Activated naive CD4-positive, alpha-beta T cell treated with anti-CD3 and anti-CD28 coated beads, Interleukin-2, amount 50 U/mL, for 72 hours (primary cell): ENCODE data around the gene PHLDB1. TPM values are rescaled to one million over a fixed set of nuclear protein-coding genes. Genes with fewer than 3 reads are reported as not detected.
"Not testable (repeated sequence)": the region's sequence is repeated elsewhere in the genome, so short reads cannot be mapped to it uniquely, and the experiment has no call there.

Experiments
- ATAC-seq, 2 donors: fragments of 150-1000 bp; cut with Tn5 transposase; 2 replicates each; pipeline ENCODE4 v1.10.0; 2021; ENCODE audit warnings: mild to moderate bottlenecking in 2 of 2, moderate library complexity in 2 of 2
- DNase-seq, 2 donors: peaks; one replicate each; pipeline ENCODE4 v3.0.0; 2021 to 2022; ENCODE audit warnings: low spot score in 2 of 2
- H3K27ac Mint-ChIP-seq, 2 donors: one replicate each; pipeline ENCODE4 v1.8.0; 2022; ENCODE audit warnings: mild to moderate bottlenecking in 2 of 2, mixed read lengths in 2 of 2
- H3K36me3 Mint-ChIP-seq, 2 donors: one replicate each; pipeline ENCODE4 v1.8.0; 2022; ENCODE audit warnings: mixed read lengths in 2 of 2
- H3K9me3 Mint-ChIP-seq, 2 donors: one replicate each; pipeline ENCODE4 v1.8.0; 2022; ENCODE audit warnings: mixed read lengths in 2 of 2
- total RNA-seq, 2 donors: library from RNA; stranded (reverse); gene quantifications; one replicate each; pipeline ENCODE4 v1.2.3, GENCODE V29; 2022

Gene PHLDB1
- total RNA-seq, 2 donors from 2014 or later, result 5.1 to 5.7 TPM

DNA sequence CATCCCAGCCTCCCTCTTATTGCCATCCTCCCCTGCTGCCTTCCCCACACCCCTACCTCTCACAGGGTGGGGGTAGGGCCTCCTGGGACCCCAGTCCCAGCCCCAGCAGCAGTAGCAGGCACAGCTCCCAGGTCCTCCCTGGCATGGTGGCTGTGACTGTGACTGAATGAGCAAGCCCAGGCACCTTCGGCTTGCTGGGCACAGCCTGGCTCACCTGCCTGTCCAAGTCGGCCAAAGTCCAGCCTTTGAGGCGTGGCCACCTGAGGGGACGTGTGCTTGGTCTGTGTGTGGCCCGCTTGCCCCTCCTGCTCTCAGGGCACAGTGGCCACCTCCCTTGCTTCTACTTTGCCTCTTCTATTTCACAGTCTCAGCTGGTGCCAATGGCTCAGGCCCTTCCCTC is 72.1 kb downstream of the PHLDB1 start, which contains the start of gene TREH:
TSS of gene TREH (minus strand) at position 168 of the 400 bp plus-strand sequence. CDS start at position 145, 23 bp downstream.
- Mint-ChIP-seq H3K36me3 (no peaks in the 10 kb centered on the region), H3K27ac (no peak within 1 kb of the TSS), H3K9me3 (no peaks in the 10 kb centered on the region)
- ATAC-seq, result no peak
- DNase-seq, result peak in 1 of 2 donors; percentile 41

DNA sequence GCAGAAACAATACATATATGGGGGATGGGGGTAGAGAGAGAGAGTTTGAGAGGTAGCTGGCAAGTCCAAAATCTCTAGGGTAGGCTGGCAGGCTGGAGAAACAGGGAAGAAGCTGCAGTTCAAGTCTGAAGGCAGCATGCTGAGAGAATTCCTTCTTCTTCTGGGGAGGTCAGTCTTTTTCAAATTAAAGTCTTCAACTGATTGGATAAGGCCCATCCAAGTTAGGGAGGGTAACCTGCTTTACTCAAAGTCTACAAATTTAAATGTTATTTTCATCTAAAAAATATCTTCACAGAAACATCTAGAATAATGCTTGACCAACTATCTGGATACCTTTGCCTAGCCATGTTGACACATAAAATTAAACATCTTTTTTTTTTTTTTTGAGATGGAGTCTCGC is 75.0 kb downstream of the PHLDB1 start:
- H3K9me3 Mint-ChIP-seq, result no peaks in the 10 kb centered on the region
- H3K27ac Mint-ChIP-seq, result no peak overlapping the region
- H3K36me3 Mint-ChIP-seq, result no peaks in the 10 kb centered on the region
- ATAC-seq (no peak), DNase-seq (no peak)

DNA sequence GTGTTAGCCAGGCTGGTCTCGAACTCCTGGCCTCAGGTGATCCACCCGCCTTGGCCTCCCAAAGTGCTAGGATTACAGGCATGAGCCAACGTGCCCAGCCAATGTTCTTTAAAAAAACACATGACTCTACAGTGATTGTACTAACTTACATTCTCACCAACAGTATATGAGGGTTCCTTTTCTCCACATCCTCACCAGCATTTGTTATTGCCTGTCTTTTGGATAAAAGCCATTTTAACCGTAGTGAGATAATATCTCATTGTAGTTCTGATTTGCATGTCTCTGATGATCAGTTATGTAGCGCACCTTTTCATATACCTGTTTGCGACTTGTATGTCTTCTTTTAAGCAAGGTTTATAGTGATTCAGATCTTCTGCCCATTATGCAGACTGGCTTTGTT is 75.5 kb downstream of the PHLDB1 start:
- H3K36me3 Mint-ChIP-seq, H3K9me3 Mint-ChIP-seq, DNase-seq, H3K27ac Mint-ChIP-seq, ATAC-seq: not testable (repeated sequence)

DNA sequence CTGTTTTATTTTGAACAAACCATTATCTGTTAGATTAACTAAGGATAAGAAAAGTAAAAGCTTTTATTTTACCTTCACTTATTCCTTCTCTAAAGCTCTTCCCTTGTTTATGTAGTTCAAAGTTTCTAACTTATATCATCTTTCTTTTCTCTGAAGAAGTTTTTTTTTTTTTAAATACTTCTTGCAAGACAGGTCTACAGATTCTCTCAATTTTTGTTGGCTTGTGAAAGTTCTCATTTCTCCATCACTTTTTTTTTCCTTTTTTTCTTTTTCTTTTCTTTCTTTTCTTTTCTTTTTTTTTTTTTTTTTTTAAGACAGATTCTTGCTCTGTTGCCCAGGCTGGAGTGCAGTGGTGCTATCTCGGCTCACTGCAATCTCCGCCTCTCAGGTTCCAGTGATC is 76.8 kb downstream of the PHLDB1 start:
- DNase-seq, result no peak
- Mint-ChIP-seq H3K9me3 (no peaks in the 10 kb centered on the region), H3K27ac (peak overlapping the region in 1 of 2 donors; percentile 15), H3K36me3 (no peaks in the 10 kb centered on the region)
- no peak for ATAC-seq

DNA sequence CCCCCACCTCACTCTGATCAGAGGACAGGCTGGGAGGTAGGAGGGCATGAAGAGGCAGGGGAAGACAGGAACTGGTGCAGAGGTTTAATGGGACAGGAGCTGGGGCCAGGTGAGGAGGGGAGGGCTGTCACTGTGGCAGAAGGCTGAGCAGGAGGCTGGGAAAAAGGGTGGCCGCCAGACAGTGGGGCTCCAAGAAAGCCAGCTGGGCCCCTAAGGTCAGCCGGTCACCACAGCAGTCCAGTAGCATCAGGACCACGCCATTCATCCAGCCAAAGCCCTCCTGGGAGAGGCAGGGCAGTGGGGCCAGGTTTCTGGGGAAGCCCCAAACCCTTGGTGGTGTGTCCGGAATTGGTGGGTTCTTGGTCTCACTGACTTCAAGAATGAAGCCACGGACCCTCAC is 80.5 kb downstream of the PHLDB1 start:
- Mint-ChIP-seq H3K27ac (no peak overlapping the region), H3K9me3 (no peaks in the 10 kb centered on the region), H3K36me3 (no peaks in the 10 kb centered on the region)
- no peak for DNase-seq
- ATAC-seq, result no peak

DNA sequence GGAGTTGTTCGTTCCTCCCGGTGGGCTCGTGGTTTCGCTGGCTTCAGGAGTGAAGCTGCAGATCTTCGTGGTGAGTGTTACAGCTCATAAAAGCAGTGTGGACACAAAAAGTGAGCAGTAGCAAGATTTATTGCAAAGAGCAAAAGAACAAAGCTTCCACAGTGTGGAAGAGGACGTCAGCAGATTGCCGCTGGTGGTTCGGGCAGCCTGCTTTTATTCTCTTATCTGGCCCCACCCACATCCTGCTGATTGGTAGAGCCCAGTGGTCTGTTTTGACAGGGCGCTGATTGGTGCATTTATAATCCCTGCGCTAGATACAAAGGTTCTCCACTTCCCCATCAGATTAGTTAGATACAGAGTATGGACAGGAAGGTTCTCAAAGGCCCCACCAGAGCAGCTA is 80.9 kb downstream of the PHLDB1 start:
- H3K36me3 Mint-ChIP-seq, H3K9me3 Mint-ChIP-seq, ATAC-seq, H3K27ac Mint-ChIP-seq: not testable (repeated sequence)
- DNase-seq, result peak in 1 of 2 donors; percentile 39

DNA sequence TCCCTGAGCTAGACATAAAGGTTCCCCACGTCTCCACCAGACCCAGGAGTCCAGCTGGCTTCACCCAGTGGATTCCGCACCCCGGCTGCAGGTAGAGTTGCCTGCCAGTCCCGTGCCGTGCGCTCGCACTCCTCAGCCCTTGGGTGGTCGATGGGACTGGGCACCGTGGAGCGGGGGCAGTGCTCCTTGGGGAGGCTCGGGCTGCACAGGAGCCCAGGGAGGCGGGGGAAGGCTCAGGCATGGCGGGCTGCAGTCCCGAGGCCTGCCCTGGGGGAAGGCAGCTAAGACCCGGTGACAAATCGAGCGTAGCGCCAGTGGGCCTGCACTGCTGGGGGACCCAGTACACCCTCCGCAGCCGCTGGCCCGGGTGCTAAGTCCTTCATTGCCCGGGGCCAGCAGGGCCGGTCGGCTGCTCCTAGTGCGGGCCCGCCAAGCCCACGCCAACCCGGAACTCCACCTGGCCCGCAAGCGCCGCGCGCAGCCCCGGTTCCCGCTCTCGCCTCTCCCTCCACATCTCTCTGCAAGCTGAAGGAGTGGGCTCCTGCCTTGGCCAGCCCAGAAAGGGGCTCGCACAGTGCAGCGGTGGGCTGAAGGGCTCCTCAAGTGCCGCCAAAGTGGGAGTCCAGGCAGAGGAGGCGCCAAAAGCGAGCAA is 81.6 kb downstream of the PHLDB1 start:
- H3K36me3 Mint-ChIP-seq, result no peaks in the 10 kb centered on the region
- no peak overlapping the region for H3K27ac Mint-ChIP-seq
- H3K9me3 Mint-ChIP-seq, result no peaks in the 10 kb centered on the region
- DNase-seq, result peak in 1 of 2 donors; percentile 48
- no peak for ATAC-seq

DNA sequence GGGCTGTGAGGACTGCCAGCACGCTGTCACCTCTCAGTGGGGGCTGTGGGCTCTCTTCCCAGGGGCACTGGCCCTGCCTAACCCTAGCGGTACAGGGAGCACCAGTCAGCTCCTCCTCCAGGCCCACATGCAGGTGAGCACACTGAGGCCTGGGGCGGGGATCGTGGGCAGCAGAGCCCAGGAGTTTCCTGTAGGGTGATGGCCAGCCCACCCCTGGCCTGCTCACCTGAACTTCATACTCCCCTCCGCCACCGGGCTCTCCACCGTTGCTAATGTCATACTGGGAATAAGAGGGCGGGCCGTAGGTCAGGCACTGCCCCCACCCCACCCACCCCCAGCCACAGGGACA is 82.1 kb downstream of the PHLDB1 start:
- peak overlapping the region in 1 of 2 donors; percentile 79 for H3K27ac Mint-ChIP-seq
- no peaks in the 10 kb centered on the region for H3K9me3 Mint-ChIP-seq
- DNase-seq, result no peak
- ATAC-seq, result peak; percentile 3 to 11
- no peaks in the 10 kb centered on the region for H3K36me3 Mint-ChIP-seq

DNA sequence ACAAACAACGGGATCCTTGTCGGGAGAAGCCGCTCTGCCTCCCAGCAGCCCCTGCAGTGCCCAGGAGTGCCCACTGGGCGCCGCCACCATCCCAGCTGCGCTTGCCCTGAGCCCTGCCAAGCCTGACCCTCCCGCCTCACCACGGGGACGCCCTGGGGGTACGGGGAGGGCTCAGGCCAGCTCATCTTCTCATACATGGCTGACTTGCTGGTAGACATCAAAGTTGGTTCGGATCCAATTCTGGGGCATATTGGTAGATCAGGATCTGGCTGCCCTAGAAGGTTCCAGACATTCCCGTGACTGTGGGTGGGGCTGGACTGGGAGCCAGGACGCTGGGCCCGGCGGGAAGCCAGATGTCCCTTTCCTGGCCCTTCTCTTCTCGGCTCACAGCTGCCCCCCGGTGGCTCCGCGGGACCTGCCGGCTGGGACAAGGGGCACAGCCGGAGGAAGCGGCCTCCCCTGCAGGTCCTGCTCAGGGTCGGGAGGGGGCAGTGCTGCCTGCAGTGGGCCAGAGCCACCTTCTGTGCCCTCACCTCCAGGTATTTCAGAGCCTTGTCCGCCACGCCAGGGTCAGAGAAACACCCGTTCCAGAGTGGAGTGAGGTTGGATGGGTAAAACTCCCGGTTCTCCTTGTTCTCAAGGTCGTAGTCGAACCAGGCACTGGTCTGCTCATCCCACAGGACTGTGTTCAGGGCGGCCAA is 82.6 kb downstream of the PHLDB1 start:
- Mint-ChIP-seq H3K36me3 (no peaks in the 10 kb centered on the region), H3K9me3 (no peaks in the 10 kb centered on the region), H3K27ac (peak overlapping the region in 1 of 2 donors; percentile 79)
- peak; percentile 89 for DNase-seq
- peak; percentile 92 for ATAC-seq

DNA sequence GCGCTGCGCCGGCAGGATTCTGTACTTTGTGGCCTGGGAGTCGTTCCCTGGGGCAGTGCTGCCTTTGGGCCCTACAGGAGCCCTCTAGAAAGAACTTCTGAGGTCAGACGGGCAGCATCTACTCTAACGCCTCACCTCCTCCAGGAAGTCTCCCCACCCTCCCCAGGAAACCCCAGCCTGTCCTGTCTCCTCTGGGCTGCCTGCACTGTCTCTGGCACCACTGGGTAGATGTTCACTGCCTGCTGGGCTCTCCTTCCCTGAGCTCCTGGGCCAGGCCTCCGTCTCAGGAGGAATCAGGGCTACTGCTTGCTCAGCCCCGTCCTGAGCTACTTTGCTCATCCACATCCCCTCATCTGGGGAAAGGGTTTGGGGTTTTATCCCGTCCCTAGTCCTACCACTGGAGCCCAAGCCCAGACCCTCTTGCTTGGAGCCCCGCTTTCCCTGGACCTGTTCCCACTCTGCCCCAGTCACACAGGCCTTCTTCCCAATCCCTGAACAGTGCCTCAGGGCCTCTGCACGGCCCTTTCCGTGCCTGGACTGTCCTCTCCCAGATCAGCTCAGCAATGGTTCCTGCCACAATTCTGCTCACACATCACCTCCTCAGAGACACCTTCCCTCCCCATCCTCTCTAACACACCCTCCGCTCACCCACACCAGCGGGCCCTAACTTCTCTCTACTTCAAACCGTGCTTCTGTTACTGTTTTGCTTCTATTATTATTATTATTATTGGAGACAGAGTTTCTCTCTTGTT is 83.3 kb downstream of the PHLDB1 start:
- Mint-ChIP-seq H3K27ac (peak overlapping the region in 1 of 2 donors; percentile 79), H3K9me3 (no peaks in the 10 kb centered on the region), H3K36me3 (no peaks in the 10 kb centered on the region)
- peak in 1 of 2 donors; percentile 53 for DNase-seq
- ATAC-seq, result peak in 1 of 2 donors; percentile 1

DNA sequence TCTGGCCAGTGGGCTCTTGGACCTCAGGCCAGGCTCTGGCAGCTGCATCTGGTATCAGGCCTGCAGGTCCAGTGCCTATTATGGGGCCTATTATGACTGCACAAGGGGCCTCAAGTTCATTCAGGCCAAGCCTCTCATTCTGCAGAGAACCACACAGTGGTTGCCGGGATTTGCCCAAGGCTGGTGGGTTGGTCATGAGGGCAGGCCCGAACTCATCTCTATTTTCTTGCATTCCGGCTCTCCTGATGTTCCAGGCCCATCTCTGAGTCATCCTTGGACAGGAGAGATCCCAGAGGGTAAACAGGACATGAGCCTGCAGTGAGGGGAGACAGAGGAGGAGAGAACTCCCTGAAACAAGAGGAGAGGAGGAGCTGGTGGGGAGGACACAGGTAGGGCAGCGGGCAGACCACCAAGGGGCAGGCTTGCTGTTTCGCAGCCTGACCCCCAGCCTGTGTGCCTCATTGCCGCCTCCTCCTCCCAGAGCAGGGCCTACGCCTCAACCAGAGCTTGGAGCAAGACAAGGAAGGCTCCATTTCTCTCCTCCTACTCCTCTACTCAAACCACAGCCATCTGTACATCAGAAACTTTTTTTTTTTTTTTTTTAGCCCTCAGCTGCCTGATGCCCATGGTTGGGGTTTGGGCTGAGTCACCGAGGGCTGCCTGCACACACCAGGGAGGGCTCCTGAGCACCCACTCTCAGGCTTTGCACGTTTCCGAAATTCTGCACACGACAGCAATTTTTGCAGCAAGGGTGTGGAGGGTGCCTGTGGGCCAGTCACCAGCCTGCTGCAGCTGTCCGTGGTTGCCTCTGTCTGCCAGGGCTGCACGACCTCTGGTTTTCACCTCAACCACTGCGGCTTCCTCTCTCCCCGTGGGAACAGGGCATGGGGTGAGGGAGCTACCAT is 84.8 kb downstream of the PHLDB1 start:
- Mint-ChIP-seq H3K27ac (peak overlapping the region in 1 of 2 donors; percentile 54), H3K36me3 (no peaks in the 10 kb centered on the region), H3K9me3 (no peaks in the 10 kb centered on the region)
- DNase-seq, result peak; percentile 49 to 69
- peak; percentile 33 to 55 for ATAC-seq

DNA sequence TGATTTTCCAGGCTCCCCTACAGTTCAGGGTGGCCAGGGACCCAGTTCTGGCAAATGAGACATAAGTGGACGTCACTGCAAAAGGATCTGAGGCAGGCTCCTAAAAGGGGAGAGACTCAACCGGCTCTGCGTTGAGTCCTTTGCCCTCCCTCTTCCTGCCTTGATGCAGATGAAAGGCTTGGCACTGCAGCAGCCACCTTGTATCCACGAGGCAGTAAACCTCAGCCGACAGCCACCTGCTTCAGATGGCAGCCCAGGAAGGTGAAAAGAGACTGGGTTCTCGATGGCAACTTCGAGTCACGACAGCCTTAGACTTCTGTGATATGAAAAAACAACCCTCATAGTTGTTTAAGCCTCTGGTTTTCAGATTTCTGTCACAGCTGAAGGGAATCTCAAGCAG is 86.8 kb downstream of the PHLDB1 start:
- Mint-ChIP-seq H3K36me3 (peaks cover 0 to under 1% of the 10 kb centered on the region in 2 donors), H3K27ac (no peak overlapping the region), H3K9me3 (no peaks in the 10 kb centered on the region)
- DNase-seq, result no peak
- ATAC-seq, result no peak

DNA sequence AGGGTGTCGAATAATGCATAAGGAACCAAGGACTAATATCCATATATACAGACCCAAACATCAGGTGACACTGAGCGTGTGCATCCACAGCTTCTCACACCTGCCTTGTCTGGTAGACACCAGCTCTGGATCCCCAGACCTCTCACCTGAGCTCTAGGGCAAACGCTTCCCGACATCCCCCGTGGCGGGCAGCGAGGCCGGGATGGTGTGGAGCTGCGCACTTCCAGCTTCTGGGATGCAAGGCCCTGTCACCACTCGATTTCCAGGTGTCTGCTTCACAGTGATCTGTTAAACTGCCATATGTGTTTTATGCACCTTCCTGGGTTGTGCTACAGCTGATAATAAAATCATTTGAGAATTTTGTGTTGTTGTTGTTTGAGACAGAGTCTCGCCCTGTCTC is 87.4 kb downstream of the PHLDB1 start:
- H3K9me3 Mint-ChIP-seq, result no peaks in the 10 kb centered on the region
- DNase-seq (no peak), ATAC-seq (no peak)
- no peak overlapping the region for H3K27ac Mint-ChIP-seq
- peaks cover 3 to 6% of the 10 kb centered on the region in 2 donors for H3K36me3 Mint-ChIP-seq

DNA sequence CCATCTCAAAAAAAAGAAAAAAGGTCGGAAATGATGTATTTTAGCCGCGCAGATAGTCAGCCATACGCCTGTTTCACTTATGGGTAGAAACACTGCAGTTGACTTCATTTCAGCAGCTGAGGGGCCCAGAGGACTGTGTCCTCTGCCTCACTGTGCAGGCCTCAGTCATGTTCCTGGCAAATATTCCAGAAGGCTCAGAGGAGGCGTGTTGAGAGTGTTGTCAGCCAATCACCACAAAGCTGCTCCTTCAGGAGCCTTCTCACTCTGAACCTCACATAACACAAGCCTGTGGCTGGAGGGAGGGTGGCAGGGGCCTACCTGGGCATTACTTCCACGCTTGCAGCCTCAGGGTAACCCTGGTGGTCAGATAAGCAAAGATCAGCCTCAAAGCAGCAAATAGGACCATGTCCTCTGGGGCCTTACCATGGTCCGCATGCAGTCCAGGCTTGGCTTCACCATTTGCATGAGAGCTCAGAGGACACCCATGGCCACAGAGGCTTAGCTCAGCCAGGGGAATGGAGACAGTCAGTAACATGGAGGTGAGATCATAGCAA is 89.3 kb downstream of the PHLDB1 start:
- no peak for ATAC-seq

DNA sequence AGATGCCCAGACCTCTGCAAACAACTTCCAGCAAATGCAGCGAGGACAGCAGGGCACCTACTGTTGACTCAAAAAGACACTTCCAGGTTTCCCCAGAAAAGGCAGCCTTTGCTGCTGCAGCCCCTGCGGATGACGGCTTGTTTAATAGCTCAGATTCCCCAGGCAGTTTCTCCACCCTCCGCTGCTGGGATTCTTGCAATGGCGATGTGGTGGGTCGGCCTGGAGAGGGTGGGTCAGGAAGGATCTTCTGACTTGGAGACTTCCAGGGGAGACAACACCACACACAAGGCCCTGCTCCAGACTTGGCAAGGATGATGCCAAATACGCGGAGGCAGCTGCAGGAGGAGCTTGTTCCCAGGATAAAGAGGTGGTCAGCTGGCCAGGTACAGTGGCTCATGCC is 89.9 kb downstream of the PHLDB1 start:
- no peak for ATAC-seq
- Mint-ChIP-seq H3K36me3 (peaks cover 11 to 15% of the 10 kb centered on the region in 2 donors), H3K9me3 (peaks cover 4 to 5% of the 10 kb centered on the region in 2 donors), H3K27ac (no peak overlapping the region)
- no peak for DNase-seq

More for the DNA sequence above, 89.3 kb downstream of the PHLDB1 start:
- Mint-ChIP-seq H3K27ac (no peak overlapping the region), H3K9me3 (peaks cover 4 to 5% of the 10 kb centered on the region in 2 donors), H3K36me3 (peaks cover 11 to 15% of the 10 kb centered on the region in 2 donors)
- no peak for DNase-seq
